Endothelial cell of umbilical vein (primary cell): ENCODE results near the gene CNMD.
"Not testable (repeated sequence)": the region's sequence is repeated elsewhere in the genome, so short reads cannot be mapped to it uniquely, and the experiment has no call there.

ENCODE experiments used
- CTCF ChIP-seq, 2 donors: IDR thresholded peaks; 1 replicate in 1 of 2; 2 replicates in 1 of 2; pipeline ENCODE4 v1.5.1; 2011; ENCODE audit warnings: low read length in 2 of 2, mild to moderate bottlenecking in 2 of 2, moderate library complexity in 2 of 2, control low read depth in 1 of 2, inconsistent platforms in 1 of 2, low read depth in 1 of 2; ENCODE audit not compliant: insufficient read depth in 1 of 2; ENCODE audit errors: extremely low read depth in 1 of 2
- POLR2AphosphoS5 ChIP-seq: IDR thresholded peaks from 2 replicates; pipeline ENCODE4 v1.6.1; 2012; ENCODE audit warnings: low read depth, mild to moderate bottlenecking, control low read depth, low read length, moderate library complexity; ENCODE audit not compliant: insufficient read depth

DNA sequence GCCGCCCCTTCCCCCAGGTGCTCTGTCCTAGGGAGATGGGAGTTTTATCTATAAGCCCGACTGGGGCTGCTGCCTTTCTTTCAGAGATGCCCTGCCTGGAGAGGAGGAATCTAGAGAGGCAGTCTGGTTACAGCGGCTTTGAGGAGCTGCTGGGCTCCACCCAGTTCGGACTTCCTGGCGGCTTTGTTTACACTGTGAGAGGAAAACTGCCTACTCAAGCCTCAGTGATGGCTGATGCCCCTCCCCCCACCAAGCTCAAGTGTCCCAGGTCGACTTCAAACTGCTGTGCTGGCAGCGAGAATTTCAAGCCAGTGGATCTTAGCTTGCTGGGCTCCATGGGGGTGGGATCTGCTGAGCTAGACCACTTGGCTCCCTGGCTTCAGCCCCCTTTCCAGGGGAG lies 18.7 kb downstream of the CNMD start:
- not testable (repeated sequence) for TF ChIP-seq CTCF (IDR thresholded peaks at IDR 0.05; ENCODE audit: extremely low read depth in 1 of 2, insufficient read depth in 1 of 2, low read depth in 1 of 2, low read length in 2 of 2); POLR2AphosphoS5
